HG03442 (cell line): ENCODE results near the gene RAD9A.
"Not testable (repeated sequence)": the region's sequence is repeated elsewhere in the genome, so short reads cannot be mapped to it uniquely, and the experiment has no call there.

Source experiments
- ATAC-seq: cut with Tn5 transposase; IDR thresholded peaks from one replicate; pipeline ENCODE4 v1.9.1; 2021; ENCODE audit warnings: mild to moderate bottlenecking, moderate library complexity; ENCODE audit not compliant: unreplicated experiment

RAD9A gene

DNA sequence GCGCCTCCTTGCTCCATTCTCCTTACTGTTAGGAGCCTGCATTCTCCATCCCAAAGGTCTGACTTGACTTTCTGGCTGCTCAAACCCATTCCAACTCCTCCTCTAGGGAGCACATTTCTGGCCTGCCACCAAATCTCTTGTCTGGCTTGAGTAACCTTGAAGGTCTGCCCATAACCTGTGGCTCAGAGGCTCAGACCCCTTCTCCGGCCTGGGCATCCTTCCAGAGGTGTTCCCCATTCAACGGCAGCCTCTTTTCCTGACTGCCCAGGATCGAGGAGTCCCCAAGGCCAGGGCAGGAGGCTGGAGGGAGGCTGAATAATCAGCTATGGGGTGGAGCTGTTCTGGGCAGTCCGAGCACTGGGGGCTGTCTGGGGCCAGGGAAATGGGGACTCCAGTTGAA is 2.2 kb downstream of the RAD9A start:
- no peak for ATAC-seq

DNA sequence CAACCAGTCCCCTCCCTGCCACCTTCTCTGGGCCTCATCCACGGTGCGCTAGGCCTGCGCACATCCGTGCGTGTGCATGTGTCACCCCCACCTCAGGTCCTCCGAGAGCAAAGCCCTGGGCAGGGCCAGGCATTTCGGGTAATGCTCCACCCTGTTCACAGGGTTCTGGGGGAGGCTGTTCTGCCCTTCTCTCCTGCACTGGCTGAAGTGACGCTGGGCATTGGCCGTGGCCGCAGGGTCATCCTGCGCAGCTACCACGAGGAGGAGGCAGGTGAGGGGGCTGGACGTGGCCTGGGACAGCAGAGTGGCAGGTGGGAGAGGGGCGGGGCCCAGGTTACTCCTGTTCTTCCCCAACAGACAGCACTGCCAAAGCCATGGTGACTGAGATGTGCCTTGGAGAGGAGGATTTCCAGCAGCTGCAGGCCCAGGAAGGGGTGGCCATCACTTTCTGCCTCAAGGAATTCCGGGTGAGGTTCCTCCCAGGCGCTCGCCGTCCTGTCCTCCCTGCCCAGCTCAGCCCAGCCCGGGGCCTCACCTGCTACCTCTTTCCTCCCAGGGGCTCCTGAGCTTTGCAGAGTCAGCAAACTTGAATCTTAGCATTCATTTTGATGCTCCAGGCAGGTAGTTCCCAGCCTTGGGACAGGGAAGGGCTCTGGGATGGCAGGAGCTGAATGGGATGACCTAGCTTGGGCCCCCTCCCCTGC is 3.9 kb downstream of the RAD9A start:
- ATAC-seq: no peak

DNA sequence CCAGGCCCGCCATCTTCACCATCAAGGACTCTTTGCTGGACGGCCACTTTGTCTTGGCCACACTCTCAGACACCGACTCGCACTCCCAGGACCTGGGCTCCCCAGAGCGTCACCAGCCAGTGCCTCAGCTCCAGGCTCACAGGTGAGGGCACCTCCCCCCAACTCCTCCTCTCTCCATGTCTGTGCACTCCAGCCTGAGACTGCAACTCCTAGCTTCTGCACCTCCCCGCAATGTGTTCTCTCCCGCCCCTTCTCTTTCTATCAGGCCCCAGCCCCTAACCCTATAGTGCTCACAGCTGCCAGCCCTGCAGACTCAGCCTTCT is 4.4 kb downstream of the RAD9A start:
- ATAC-seq: no peak

DNA sequence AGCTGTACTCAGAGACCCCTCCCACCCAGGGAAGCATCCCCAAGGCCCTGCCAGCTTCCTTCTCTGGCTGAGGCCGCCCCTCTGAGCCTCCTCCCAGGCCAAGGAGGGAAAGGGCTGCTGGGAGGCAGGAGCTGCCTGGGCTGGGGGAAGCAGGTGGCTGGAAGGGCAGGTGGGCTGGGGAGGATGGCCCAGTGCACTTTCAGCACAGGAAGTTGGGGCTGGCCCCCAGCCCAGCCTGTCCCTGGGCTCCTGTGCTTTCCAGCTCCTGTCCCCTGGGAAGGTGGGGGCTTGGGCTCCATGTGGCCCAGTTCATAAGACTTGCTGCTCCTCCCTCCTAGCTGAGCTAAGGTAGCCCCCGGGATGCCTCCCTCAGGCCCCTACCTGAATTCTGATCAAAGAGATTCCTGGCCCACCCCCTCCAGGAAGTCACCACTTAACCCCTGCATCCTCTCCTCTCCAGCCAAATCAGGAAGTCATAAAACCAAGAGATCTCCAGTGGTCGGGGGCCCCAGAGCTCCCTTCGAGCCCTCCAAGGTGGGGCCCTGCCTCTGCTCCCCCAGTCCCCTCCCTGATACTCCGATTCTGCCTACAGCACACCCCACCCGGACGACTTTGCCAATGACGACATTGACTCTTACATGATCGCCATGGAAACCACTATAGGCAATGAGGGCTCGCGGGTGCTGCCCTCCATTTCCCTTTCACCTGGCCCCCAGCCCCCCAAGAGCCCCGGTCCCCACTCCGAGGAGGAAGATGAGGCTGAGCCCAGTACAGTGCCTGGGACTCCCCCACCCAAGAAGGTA is 5.0 kb downstream of the RAD9A start:
- ATAC-seq: no peak

DNA sequence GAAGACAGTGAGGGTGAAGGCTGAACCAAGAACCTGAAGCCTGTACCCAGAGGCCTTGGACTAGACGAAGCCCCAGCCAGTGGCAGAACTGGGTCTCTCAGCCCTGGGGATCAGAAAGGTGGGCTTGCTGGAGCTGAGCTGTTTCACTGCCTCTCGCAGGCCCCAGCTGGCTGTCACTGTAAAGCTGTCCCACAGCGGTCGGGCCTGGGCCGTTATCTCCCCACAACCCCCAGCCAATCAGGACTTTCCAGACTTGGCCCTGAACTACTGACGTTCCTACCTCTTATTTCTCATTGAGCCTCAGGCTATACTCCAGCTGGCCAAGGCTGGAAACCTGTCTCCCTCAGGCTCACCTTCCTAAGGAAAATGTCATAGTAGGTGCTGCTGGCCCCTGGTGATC is 5.8 kb downstream of the RAD9A start:
- ATAC-seq: no peak

DNA sequence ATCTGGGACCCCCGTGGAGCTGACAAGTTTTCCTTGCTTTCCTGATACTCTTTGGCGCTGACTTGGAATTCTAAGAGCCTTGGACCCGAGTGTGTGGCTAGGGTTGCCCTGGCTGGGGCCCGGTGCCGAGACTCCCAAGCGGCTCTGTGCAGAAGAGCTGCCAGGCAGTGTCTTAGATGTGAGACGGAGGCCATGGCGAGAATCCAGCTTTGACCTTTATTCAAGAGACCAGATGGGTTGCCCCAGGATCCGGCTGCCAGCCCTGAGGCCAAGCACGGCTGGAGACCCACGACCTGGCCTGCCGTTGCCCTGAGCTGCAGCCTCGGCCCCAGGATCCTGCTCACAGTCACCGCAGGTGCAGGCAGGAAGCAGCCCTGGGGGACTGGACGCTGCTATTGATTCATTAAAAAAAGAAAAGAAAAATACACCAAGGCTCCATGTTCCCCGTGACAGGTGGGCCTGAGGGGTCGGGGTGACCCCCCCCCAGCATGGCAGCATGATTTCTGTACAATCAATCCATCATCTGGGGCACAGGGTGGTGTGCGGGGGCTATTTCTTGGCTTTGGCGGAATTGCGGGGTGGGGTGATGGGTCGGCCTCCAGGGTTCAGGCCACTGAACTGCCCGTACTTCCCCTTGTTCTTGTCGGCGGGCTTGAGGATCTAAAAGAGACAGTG is 6.3 kb downstream of the RAD9A start:
- ATAC-seq: no peak

DNA sequence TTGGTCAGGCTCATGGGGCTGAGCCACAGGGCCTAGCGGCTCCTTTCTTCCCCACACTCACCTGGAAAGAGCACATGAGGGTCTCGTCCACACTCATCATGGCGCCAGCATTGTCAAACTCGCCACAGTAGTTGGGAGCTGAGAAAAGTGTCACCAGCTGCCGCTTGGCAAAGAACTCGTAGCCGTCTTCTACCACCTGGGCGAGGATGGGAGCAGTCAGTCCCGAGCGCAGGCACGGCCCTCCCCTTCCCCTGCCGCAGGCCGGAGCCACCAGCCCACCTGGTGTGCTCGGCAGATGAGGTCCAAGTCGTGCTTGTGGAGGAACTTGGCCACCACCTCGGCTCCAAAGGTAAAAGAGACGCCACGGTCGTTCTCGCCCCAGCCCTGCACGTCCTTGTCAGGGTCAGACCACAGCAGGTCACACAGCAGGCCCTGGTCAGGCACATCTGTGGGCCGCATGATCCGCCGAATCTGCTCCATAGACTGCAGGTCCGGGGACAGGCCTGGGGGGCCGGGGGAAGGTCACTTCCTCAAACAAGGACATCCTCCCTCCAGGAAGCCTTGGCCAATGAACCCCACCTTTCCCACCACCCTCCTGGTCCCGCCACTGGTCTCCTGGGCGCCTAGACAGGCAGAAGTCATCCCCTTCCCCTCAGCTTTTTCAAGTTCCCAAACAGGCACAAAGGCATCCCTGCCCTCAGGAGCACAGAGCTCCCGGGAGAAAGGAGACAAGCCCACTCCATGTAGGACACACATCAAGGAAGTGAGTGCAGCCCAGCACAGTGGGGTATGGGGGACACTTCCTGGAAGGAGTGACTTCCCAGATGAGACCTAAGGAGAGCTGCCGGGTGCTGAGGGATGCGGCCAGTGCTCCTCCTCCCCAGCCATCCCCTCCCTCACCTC is 7.1 kb downstream of the RAD9A start:
- no peak for ATAC-seq

DNA sequence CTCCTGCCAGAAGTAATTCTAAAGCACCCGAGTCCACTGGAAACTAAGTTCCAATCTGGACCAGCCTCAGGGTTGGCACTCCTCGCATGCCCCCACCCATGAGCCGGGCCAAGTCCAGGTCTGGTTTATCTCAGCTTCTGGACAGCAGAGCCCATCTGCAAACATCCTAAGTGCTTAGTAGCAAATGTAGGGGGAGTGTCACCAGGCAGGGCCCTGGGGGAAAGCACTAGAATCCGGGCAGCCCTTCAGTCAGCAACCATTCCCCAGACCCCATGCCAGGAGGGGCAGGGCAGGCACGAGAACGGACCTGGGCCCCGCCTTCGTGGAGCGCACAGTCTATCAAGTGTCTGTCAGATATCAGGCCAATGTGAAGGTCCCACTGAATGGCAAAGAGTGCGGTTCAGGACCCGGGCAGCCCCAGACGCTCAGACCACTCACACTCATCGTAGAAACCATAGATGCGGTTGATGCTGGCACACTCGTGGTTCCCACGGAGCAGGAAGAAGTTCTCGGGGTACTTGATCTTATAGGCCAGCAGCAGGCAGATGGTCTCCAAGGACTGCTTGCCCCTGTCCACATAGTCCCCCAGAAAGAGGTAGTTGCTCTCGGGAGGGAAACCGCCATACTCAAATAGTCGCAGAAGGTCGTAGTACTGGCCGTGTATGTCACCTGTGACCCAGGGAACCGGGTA is 8.6 kb downstream of the RAD9A start:
- ATAC-seq: no peak

DNA sequence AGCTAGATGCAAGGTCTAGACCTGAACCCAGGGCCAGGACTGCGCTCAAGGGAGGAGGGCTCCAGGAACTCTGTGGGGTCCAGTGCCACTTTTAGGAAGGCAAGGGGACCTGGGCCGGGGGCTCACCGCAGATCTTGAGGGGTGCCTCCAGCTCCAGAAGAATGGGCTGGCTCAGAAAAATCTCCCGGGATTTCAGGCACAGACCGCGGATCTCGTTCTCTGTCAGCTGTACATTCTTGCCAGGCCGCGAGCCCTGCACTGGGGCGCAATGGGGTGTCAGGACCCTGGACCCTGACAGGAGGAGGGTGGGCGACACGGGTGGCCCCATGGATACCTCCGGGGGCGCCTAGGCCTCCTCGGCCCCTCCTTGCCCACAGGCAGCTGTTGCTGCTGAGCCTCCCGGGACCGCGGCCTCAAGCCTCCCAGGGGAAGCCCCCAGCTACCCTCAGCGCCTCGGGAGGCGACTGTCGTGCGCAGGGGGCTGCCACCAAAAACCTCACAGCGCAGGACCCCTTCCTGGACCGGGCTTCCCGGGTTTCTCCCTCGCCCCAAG is 9.2 kb downstream of the RAD9A start:
- ATAC-seq: peak; percentile 12

DNA sequence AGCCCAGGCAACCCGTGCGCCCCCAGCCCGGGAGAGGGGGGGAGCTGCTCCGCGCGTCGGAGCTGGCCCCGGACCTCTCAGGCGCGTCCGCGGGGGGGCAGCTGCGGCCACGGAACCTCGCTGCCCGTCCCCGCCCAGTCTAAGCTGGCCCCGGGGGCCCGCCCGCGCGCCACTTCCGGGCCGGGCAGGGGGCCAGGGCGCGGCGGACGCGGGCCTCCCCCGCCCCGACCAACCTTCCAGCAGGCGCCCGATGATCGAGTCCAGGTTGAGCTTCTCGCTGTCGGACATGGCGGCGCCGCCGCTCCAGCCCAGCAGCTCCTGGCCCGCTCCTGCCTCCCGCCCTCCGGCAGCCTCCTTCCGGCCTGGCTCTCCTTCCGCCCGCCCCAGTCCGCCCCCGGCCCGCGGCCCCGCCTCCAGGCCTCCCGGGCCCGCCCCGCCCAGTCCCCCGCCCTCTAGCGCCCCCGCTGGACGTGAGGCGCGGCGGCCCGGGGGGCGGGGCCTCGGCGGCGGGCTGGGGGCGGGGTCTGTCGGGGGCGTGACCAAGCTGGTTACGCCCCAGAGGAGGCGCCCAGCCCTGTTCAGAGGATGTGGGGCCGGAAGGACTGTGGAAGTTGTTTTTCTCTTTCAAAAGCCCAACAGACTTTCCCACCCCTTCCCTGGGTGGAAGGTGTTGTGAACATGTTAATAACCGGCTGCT is 9.9 kb downstream of the RAD9A start, which contains the start of gene PPP1CA:
Gene PPP1CA (minus strand): TSS at position 364 of the 697 bp plus-strand sequence. CDS start 76 bp downstream, at position 288.
- ATAC-seq: peak; percentile 64

DNA sequence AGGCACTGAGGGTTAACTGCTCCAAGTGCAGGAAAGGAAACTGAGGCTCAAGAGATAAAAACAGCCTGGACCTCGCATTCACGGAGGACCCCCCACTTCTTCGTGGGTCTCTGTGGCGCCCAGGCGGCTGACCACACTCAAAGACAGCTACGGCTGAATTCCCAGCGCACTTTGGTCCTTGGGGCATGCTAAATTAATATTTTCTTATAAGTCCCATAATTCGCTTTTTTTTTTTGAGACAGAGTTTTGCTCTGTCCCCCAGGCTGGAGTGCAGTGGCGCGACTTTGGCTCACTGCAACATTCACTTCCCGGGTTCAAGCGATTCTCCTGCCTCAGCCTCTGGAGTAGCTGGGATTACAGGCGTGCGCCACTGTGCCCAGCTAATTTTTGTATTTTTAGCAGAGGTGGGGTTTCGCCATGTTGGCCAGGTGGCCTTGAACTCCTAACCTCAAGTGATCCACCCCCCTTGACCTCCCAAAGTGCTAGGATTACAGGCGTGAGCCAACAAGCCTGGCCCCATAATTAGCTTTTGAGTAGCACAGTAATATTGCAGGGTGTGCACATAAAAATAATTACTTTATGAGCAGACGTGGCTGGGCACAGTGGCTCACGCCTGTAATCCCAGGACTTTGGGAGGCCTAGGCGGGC is 10.5 kb downstream of the RAD9A start:
- ATAC-seq: not testable (repeated sequence)

DNA sequence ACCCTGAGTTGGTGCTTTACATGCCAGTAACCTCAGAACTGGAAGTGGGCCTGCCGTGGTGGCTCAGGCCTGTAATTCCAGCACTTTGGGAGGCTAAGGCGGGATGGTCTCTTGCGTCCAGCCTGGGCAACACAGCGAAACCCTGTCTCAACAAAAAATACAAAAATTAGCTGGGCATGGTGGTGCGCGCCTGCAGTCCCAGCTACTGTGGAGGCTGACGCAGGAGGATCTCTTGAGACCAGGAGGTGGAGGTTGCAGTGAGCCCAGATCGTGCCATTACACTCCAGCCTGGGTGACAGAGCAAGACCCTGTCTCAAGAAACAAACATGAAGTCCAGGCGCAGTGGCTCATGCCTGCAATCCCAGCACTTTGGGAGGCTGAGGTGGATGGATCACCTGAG is 11.3 kb downstream of the RAD9A start:
- not testable (repeated sequence) for ATAC-seq

DNA sequence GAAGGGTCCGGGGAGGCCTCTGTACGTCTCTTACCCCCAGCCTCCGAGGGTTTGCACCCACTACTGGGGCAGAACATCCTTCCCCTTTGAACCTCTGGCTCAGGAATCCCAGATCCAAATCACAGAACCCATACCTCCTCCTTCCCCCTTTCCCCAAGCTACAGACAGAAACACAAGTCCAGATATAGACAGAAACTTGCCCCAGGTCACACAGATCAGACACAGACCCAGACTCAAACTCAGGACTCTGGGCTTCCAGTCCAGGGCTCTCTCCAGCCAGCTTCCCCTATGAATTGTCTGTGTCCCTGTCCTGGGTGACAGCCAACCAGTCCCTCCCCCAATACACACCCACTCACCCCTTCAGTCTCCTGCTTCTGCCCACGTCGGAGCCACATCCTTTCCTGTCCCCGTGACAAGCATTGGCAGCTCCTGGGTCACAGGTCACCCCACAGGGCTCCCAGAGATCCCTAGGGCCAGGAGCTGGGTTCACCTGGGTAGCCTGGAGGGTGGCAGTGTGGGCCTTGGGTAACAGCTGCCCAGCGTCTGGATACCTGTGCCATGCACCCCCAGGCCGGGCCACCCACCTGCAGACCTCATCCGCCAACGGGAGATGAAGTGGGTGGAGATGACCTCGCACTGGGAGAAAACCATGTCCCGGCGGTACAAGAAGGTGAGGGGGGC is 12.9 kb downstream of the RAD9A start:
- ATAC-seq: no peak

DNA sequence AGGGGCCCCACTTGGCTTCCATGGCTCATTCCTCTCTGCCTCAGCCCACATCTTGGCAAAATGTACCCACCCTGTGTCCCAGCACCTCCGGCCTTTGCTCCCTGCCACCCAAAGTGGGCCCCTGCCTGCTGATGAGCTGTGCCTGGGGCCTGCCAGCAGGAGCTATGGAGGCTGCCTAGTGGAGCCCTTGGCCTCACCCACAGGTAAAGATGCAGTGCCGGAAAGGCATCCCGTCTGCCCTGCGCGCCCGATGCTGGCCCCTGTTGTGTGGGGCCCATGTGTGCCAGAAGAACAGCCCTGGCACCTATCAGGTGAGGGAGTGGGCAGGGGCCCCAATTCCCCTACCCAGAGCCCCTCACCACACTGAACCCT is 13.4 kb downstream of the RAD9A start:
- no peak for ATAC-seq

DNA sequence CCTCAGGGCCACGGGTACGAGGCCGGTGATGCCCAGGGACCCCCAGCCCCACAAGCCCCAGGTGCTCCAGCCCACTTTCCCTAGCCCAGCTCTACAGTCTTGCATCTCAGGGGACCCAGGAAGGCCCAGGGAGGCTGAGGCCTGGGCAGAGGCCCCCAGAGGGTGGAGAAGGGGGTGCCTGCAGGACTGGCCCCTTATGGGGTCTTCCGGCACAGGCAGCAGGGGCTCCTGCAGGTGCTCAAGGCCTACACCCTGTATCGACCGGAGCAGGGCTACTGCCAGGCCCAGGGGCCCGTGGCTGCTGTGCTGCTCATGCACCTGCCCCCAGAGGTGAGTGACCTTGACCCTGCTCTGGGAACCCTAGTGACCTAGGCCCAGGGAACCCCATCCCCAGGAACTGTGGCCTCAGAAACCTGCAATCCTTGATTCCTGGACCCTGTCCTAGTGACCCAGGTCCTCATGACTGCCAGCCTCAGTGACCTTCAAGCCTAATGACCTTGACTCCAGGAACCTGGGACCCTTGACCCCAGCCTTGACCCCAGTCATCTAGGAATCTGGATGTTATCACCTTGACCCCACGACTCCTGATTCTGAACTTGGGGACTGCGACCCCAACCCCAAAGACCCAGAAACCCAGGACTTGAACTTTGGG is 14.0 kb downstream of the RAD9A start:
- no peak for ATAC-seq

DNA sequence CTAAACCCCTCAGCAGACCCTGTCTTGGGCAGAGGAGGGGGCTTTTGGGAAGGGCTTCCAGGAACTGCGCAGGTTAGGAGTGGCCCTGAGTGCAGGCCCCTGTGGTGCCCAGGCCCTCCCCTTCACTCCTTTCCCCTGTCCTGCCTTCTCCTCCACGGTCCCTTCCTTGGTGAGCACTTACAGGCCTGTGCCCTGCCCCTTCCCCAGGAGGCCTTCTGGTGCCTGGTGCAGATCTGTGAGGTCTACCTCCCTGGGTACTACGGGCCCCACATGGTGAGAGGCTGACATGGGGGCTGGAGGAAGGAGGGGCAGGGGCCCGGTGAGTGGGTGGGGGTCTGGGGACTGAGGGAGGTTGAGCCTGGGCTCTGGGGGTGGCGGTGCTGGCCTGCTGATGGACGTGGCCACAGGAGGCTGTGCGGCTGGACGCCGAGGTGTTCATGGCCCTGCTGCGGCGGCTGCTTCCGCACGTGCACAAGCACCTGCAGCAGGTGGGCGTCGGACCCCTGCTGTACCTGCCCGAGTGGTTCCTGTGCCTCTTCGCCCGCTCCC is 14.7 kb downstream of the RAD9A start:
- no peak for ATAC-seq

DNA sequence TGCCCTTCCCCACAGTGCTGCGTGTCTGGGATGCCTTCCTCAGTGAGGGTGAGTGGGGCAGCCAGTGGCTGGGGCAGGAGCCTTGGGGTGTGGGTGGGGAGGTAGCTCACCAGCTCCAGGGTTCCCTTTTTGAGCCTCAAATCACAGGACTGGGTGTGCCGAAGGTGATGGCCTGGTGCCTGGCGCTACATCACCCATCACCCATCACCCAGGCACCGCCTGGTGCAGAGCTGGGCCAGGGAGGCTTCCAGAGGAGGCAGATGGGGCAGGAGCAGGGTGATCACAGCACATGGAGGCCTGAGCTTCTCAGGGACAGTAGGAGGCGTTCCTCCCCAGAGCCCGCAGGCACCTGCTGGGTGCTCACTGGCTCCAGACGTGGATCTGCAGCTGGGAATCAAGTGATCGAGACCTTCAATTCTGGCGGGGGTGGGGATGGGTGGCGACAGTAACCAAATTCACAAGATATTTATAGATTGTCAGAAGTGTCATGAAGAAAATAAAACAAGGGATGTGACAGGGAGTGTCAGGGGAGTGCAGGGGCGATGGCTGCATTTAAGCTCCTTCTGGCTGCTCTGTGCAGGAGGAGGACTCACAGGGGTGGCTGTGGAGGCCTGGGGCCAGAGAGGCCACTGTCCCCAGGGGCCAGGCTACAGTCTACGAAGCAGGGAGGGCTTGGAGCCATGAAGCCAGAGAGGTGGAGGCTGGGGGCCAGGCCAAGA is 15.3 kb downstream of the RAD9A start:
- no peak for ATAC-seq
